Measurements from ENCODE around the gene OR1D2. TPM values are rescaled to one million over a fixed set of nuclear protein-coding genes. Genes with fewer than 3 reads are reported as not detected.

Gene OR1D2
- total RNA-seq, 6 donors from 2014 or later = not detected

DNA sequence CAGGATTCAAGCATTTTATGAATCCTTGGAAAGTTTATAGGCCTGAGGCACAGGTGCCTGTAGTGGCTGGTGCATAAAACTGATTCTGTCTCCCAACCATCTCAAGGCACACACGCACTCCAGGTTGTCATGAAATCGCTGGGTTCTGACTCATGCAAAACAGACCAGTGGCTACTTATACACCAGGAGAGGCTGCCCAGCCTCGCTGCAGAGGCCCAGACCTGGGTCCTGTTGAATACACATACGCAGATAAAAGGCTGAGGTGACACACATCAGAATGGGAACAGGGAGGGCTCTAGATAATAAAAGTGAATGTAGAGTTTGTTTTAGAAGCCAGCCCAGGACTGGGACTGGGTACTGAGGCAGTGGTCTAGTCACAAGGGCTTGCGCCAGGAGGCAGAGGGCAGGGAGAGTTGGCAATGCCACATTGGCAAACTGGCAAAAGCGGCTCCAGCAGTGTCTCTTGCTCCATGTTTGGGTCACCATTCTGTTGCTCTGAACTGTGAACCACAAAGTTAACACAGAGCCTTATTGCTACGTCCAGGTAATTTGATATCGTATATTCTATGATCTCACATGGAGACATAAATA lies 54.4 kb downstream of the OR1D2 start:
- no peak for DNase-seq
- no peaks in the 10 kb centered on the region for H3K36me3 ChIP-seq
- peak overlapping the region in 3 of 4 donors; percentile 58 to 78 (median 66) for H3K4me3 ChIP-seq
- H3K9me3 ChIP-seq = no peaks in the 10 kb centered on the region
- no peak overlapping the region for H3K27ac ChIP-seq
- WGBS, 2 donors = 88 to 95% methylated on average over 7 to 8 of the region's 8 CpGs
- peaks cover 0 to 6% (median 5%) of the 10 kb centered on the region in 4 donors for H3K4me1 ChIP-seq
- H3K27me3 ChIP-seq = no peaks in the 10 kb centered on the region
- ATAC-seq (ENCODE audit: low FRiP score in 2 of 2) = no peak
- TF ChIP-seq, protein P1, sequence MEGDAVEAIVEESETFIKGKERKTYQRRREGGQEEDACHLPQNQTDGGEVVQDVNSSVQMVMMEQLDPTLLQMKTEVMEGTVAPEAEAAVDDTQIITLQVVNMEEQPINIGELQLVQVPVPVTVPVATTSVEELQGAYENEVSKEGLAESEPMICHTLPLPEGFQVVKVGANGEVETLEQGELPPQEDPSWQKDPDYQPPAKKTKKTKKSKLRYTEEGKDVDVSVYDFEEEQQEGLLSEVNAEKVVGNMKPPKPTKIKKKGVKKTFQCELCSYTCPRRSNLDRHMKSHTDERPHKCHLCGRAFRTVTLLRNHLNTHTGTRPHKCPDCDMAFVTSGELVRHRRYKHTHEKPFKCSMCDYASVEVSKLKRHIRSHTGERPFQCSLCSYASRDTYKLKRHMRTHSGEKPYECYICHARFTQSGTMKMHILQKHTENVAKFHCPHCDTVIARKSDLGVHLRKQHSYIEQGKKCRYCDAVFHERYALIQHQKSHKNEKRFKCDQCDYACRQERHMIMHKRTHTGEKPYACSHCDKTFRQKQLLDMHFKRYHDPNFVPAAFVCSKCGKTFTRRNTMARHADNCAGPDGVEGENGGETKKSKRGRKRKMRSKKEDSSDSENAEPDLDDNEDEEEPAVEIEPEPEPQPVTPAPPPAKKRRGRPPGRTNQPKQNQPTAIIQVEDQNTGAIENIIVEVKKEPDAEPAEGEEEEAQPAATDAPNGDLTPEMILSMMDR (IDR thresholded peaks at IDR 0.05) = no peak
- TF ChIP-seq EP300 (IDR thresholded peaks at IDR 0.05) (no peak), POLR2A (IDR thresholded peaks at IDR 0.05) (no peak), POLR2AphosphoS5 (IDR thresholded peaks at IDR 0.05) (no peak)

DNA sequence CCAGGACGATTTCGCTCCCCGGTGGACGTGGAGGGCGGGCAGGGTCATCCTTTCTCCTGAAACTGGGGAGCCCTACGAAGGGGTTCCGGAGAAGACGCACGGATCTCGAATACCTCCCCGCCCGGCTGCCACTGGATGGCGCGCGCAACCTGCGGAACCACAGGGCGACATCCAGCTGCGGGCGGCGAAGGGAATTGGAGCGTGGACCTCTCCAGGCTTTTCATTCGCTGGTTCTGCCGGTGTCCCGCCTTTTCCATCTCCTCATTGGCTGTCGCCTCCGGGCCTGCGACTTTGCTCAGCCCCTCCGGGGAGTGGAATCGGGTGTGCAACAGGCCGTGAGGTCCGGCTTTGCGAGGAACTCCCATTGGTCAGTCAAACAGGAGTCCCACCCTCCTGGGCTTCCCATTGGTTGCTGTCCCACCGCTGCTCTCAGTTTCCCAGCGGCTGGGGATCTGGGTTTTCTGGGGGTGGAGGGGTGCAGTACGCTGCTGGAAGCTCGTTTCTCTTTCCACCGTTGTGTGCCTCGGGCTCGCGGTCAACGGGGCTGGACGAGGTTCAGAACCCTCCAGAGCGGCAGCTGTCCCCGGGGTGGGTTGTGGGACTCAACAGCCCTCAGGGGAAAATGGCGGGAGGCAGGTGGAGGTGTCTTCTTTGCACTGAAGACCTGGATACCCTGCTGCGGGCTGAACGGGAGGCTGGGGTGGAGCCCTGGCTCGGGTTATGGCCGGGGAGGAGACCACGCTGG lies 55.3 kb downstream of the OR1D2 start:
- peak overlapping the region; percentile 37 to 80 (median 73) for H3K27ac ChIP-seq
- peak overlapping the region; percentile 25 to 78 (median 62) for H3K4me3 ChIP-seq
- peaks cover 0 to 8% (median 5%) of the 10 kb centered on the region in 4 donors for H3K9me3 ChIP-seq
- H3K27me3 ChIP-seq = no peaks in the 10 kb centered on the region
- peak; percentile 94 to 97 for DNase-seq
- TF ChIP-seq EP300 (IDR thresholded peaks at IDR 0.05) = no peak
- TF ChIP-seq, protein P1 (IDR thresholded peaks at IDR 0.05) = peak; percentile 40 to 93 (median 69)
- peak in 1 of 2 donors; percentile 34 for TF ChIP-seq POLR2AphosphoS5 (IDR thresholded peaks at IDR 0.05)
- peak in 1 of 4 donors; percentile 66 for TF ChIP-seq POLR2A (IDR thresholded peaks at IDR 0.05)
- peak; percentile 99 to 100 for ATAC-seq (ENCODE audit: low FRiP score in 2 of 2)
- peaks cover 0 to 6% (median 5%) of the 10 kb centered on the region in 4 donors for H3K4me1 ChIP-seq
- WGBS, 2 donors = 1% methylated on average over 16 to 38 of the region's 50 CpGs
- H3K36me3 ChIP-seq = no peaks in the 10 kb centered on the region

DNA sequence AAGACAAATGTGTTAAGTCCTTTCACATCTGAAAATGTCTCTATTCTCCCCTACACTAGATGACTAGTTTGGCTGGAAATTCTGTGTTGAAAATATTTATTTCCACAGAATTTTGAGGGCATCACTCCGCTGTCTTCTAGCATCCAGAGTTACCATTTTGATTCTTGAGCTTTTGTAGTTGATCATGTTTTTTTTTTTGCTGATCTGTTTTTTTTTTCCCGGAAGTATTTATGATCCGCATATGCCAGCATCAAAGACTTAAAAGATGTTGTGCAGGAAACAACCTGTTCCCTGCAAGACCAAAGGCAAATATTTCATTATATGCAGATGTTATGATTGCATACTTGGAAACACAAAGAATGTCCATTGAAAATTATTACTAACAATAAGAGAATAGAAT lies 57.5 kb downstream of the OR1D2 start:
- TF ChIP-seq POLR2A (IDR thresholded peaks at IDR 0.05) (no peak), EP300 (IDR thresholded peaks at IDR 0.05) (no peak), POLR2AphosphoS5 (IDR thresholded peaks at IDR 0.05) (no peak)
- TF ChIP-seq, protein P1 (IDR thresholded peaks at IDR 0.05) = no peak
- no peak for ATAC-seq (ENCODE audit: low FRiP score in 2 of 2)
- H3K4me3 ChIP-seq = no peak overlapping the region
- peaks cover 0 to 14% (median 8%) of the 10 kb centered on the region in 4 donors for H3K9me3 ChIP-seq
- no peaks in the 10 kb centered on the region for H3K36me3 ChIP-seq
- WGBS, 2 donors = 61 to 77% methylated on average over 3 of the region's 3 CpGs
- no peak for DNase-seq
- H3K27ac ChIP-seq = no peak overlapping the region
- H3K4me1 ChIP-seq = peaks cover 0 to 6% (median 5%) of the 10 kb centered on the region in 4 donors
- no peaks in the 10 kb centered on the region for H3K27me3 ChIP-seq

DNA sequence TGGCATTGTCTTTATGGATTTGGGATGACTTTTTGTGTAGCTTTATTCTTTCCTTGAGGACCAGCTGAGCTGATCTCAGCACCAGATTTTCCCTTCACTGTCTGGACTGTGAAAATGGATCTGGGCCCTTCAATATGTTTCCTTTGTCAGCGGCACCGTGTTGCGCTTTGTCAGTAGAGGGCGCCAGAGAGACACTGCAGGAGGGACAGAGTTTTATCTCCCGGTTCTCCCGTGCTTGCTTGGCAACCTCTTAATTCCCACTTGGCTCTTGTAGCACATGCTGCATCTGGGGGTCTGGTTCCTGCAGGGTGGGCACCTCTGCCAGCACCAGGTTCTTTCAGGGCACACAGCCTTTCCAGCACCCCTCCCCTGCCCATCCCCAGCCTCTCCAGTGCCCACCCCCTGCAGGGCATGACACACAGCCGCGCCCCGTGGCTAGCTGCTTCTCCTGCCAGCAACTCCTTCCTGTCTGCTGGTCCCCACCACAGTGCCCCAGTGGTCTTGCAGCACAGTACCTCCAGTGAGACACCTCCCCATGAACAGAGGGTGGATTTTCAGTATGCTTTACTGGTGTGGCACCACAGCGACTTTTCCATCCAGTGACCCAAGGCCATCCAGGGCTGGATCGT lies 60.4 kb downstream of the OR1D2 start:
- ATAC-seq (ENCODE audit: low FRiP score in 2 of 2) (no peak), DNase-seq (no peak)
- Histone ChIP-seq H3K27me3 (no peaks in the 10 kb centered on the region), H3K9me3 (peaks cover 0 to 14% (median 8%) of the 10 kb centered on the region in 4 donors), H3K36me3 (no peaks in the 10 kb centered on the region), H3K27ac (no peak overlapping the region), H3K4me1 (peaks cover 0 to 6% (median 3%) of the 10 kb centered on the region in 4 donors), H3K4me3 (no peak overlapping the region)
- WGBS, 2 donors = 66 to 69% methylated on average over 11 of the region's 11 CpGs
- TF ChIP-seq, protein P1 (IDR thresholded peaks at IDR 0.05) = no peak
- TF ChIP-seq POLR2AphosphoS5 (IDR thresholded peaks at IDR 0.05) (no peak), EP300 (IDR thresholded peaks at IDR 0.05) (no peak), POLR2A (IDR thresholded peaks at IDR 0.05) (no peak)

Data from upper lobe of left lung (tissue), 6 donors.